MCF 10A (cell line): ENCODE measurements around the gene FCER2. TPM values are rescaled to one million over a fixed set of nuclear protein-coding genes. Genes with fewer than 3 reads are reported as not detected.

ENCODE experiments used
- BruUV-seq: library from RNA; stranded (reverse); fragments of 400-500 nt; replicated peaks from 2 replicates; lab custom pipeline; 2021; lab: Mats Ljungman, UMichigan
- CTCF ChIA-PET: fragments of 300-600 bp; sonication (Branson Sonifier 250); formaldehyde crosslinking; extraction: SDS; loops from one replicate; lab custom pipeline; 2021; ENCODE audit warnings: antibody characterized with exemption, inconsistent platforms; lab: Yijun Ruan, JAX
- POLR2A ChIA-PET: fragments of 300-600, 350-650 bp; sonication (Branson Sonifier 250); formaldehyde crosslinking; extraction: SDS; loops from one replicate; lab custom pipeline; 2020; ENCODE audit warnings: antibody characterized with exemption, inconsistent platforms; lab: Yijun Ruan, JAX
- DNase-seq: peaks from one replicate; pipeline ENCODE4 v3.0.0-alpha.2; 2018; ENCODE audit not compliant: unreplicated experiment
- H3K27ac Mint-ChIP-seq: one replicate; pipeline ENCODE4 v1.8.0; 2022; ENCODE audit warnings: mild to moderate bottlenecking, low read depth, mixed read lengths; ENCODE audit not compliant: unreplicated experiment
- H3K27me3 Mint-ChIP-seq: one replicate; pipeline ENCODE4 v1.8.0; 2022; ENCODE audit warnings: mixed read lengths; ENCODE audit not compliant: insufficient read depth, unreplicated experiment
- H3K36me3 Mint-ChIP-seq: one replicate; pipeline ENCODE4 v1.8.0; 2022; ENCODE audit warnings: mild to moderate bottlenecking, moderate library complexity, mixed read lengths; ENCODE audit not compliant: insufficient read depth, unreplicated experiment
- H3K4me1 Mint-ChIP-seq: one replicate; pipeline ENCODE4 v1.8.0; 2022; ENCODE audit warnings: mixed read lengths; ENCODE audit not compliant: insufficient read depth, unreplicated experiment
- H3K4me3 Mint-ChIP-seq: one replicate; pipeline ENCODE4 v1.8.0; 2022; ENCODE audit warnings: mild to moderate bottlenecking, moderate library complexity, mixed read lengths; ENCODE audit not compliant: unreplicated experiment
- H3K9me3 Mint-ChIP-seq: one replicate; pipeline ENCODE4 v1.8.0; 2022; ENCODE audit warnings: mixed read lengths; ENCODE audit not compliant: unreplicated experiment
- intact Hi-C: fragments of 100-400 bp; cut with micrococcal nuclease; formaldehyde crosslinking; loops from 2 replicates; pipeline ENCODE4 v1.14.1; 2022
- total RNA-seq: library from RNA; stranded (reverse); gene quantifications from 2 replicates; pipeline ENCODE4 v1.2.3, GENCODE V29; 2022
- TF ChIP-seq, protein P1 (sequence below): fragments of 200-600 bp; IDR thresholded peaks from one replicate; pipeline ENCODE4 v1.8.0; 2022; ENCODE audit warnings: antibody characterized with exemption, mild to moderate bottlenecking; ENCODE audit not compliant: unreplicated experiment

FCER2 gene
- total RNA-seq, 1 experiment from 2014 or later, result not detected

DNA sequence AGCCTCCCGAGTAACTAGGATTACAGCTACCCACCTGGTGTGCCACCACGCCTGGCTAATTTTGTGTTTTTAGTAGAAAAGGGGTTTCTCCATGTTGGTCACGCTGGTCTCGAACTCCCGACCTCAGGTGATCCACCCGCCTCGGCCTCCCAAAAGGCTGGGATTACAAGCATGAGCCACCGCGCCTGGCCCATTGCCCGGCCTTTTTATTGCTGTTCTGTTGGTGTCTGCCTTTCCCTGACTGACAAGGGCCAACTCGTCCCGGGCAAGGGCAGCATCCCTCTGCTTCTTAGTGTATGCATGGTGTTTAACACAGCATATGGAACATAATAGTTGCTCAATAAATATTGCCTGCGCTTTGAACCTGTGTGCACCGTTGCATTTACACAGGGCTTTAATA lies 39.3 kb downstream of the FCER2 start:
- no peak for DNase-seq

GRCh38 chr19:7661744-7662538 lies 40.0 kb downstream of the FCER2 start:
- TF ChIP-seq, protein P1, sequence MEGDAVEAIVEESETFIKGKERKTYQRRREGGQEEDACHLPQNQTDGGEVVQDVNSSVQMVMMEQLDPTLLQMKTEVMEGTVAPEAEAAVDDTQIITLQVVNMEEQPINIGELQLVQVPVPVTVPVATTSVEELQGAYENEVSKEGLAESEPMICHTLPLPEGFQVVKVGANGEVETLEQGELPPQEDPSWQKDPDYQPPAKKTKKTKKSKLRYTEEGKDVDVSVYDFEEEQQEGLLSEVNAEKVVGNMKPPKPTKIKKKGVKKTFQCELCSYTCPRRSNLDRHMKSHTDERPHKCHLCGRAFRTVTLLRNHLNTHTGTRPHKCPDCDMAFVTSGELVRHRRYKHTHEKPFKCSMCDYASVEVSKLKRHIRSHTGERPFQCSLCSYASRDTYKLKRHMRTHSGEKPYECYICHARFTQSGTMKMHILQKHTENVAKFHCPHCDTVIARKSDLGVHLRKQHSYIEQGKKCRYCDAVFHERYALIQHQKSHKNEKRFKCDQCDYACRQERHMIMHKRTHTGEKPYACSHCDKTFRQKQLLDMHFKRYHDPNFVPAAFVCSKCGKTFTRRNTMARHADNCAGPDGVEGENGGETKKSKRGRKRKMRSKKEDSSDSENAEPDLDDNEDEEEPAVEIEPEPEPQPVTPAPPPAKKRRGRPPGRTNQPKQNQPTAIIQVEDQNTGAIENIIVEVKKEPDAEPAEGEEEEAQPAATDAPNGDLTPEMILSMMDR, result no peak
- DNase-seq, result no peak
- Mint-ChIP-seq H3K36me3 (no peaks in the 10 kb centered on the region), H3K9me3 (no peaks in the 10 kb centered on the region), H3K4me3 (no peak overlapping the region), H3K27ac (no peak overlapping the region), H3K27me3 (peaks cover 10% of the 10 kb centered on the region), H3K4me1 (no peaks in the 10 kb centered on the region)
- no TSS peak for BruUV-seq
- POLR2A ChIA-PET, result interaction anchor here (0.7 kb wide), 1 partner anchor 89 kb away, joined by 3 read pairs; no protein-coding TSS in a partner anchor
- CTCF ChIA-PET, result interaction anchor here (0.5 to 1.4 kb wide), 6 partner anchors 10 to 282 kb away, joined by 3 to 5 read pairs (median 3); partner anchors contain the start of genes PET100, TRAPPC5 and XAB2
- intact Hi-C loops, result no loop called here

More for the DNA sequence above, 39.3 kb downstream of the FCER2 start:
- ChIA-PET CTCF (interaction anchor here (0.7 to 1.4 kb wide), 3 partner anchors 9 to 231 kb away, joined by 3 read pairs; no protein-coding TSS in a partner anchor), POLR2A (interaction anchor here (0.5 kb wide), 1 partner anchor 14 kb away, joined by 3 read pairs; no protein-coding TSS in a partner anchor)
- no TSS peak for BruUV-seq
- Mint-ChIP-seq H3K4me1 (no peaks in the 10 kb centered on the region), H3K27ac (no peak overlapping the region), H3K27me3 (peaks cover 10% of the 10 kb centered on the region), H3K9me3 (no peaks in the 10 kb centered on the region), H3K36me3 (no peaks in the 10 kb centered on the region), H3K4me3 (no peak overlapping the region)
- intact Hi-C loops, result no loop called here
- TF ChIP-seq, protein P1, result no peak

DNA sequence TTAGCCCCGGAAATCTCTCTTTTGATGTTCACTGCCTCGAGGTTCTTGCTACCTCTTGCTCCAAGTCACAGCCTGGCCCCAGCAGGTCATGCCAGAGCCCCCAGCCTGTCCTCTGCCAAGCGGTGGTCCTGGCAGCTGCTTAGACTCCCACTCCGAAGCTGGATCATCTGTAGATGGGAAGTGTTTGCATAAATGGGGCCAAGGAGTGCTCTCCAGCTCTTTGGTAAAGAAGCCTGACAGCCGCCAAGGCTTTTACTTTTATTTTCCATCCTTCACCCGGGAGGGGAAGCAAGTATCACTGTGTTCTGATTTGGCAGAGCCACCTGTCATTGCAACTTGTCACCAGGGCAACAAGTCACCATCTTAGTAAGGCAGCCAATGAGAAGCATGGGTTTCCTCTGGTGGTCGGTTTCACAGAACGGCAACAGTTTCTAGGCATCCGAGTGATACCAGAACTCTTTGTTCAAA lies 43.7 kb downstream of the FCER2 start:
- ChIA-PET POLR2A (no interaction called here), CTCF (interaction anchor here (0.7 to 6.4 kb wide), 3 partner anchors 23 to 219 kb away, joined by 3 to 31 read pairs (median 3); partner anchors contain the start of gene TRAPPC5)
- Mint-ChIP-seq H3K36me3 (no peaks in the 10 kb centered on the region), H3K9me3 (no peaks in the 10 kb centered on the region), H3K27ac (no peak overlapping the region), H3K4me1 (peaks cover 6% of the 10 kb centered on the region), H3K27me3 (peaks cover 10% of the 10 kb centered on the region), H3K4me3 (no peak overlapping the region)
- intact Hi-C loops, result no loop called here
- no peak for DNase-seq
- TF ChIP-seq, protein P1, result no peak
- BruUV-seq, result no TSS peak

DNA sequence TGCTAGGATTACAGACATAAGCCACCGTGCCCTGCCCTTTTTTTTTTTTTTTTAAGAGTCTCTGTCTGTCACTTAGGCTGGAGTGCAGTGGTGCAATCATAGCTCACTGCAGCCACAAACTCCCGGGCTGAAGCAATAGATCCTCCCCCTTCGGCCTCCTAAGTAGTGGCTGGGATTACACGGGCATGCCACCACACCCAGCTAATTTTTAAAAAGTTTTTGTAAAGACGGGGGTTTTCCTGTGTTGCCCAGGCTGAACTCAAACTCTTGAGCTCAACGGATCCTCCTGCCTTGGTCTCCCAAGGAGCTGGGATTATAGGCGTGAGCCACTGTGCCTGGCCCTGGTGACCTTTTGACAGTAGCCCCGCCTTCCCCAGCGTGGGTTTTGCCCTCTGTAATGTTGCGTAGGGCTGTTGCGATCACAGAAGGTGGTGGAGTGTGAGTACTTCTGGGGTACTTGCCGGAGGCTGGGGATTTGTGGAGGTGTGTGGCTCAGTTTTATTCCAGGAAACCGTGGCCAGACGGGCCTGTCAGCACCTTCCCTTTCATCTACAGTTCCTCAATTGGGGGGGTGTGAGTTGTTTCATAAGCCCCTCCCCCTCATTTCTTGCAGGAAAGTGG lies 44.7 kb downstream of the FCER2 start:
- no TSS peak for BruUV-seq
- TF ChIP-seq, protein P1, result no peak
- no peaks in the 10 kb centered on the region for H3K9me3 Mint-ChIP-seq
- POLR2A ChIA-PET, result no interaction called here
- CTCF ChIA-PET, result interaction anchor here (0.5 to 6.4 kb wide), 7 partner anchors 16 to 220 kb away, joined by 3 to 31 read pairs (median 3); partner anchors contain the start of gene TRAPPC5
- peak; percentile 38 for DNase-seq
- H3K36me3 Mint-ChIP-seq, result no peaks in the 10 kb centered on the region
- H3K27ac Mint-ChIP-seq, result no peak overlapping the region
- no peak overlapping the region for H3K4me3 Mint-ChIP-seq
- intact Hi-C loops, result no loop called here
- H3K27me3 Mint-ChIP-seq, result peaks cover 8% of the 10 kb centered on the region
- H3K4me1 Mint-ChIP-seq, result peaks cover 6% of the 10 kb centered on the region
